Mucosa of rectum (tissue), 2 donors: ENCODE data around the gene MRC2.
"Not testable (repeated sequence)": the region's sequence is repeated elsewhere in the genome, so short reads cannot be mapped to it uniquely, and the experiment has no call there.

Experiments
- H3K27ac ChIP-seq, 2 donors: one replicate each; pipeline ENCODE4 v1.7.0; 2013; ENCODE audit warnings: inconsistent platforms in 2 of 2, low read depth in 2 of 2, low read length in 2 of 2
- H3K27me3 ChIP-seq, 2 donors: one replicate each; pipeline ENCODE4 v1.7.0; 2013; ENCODE audit warnings: low read length in 2 of 2; ENCODE audit not compliant: control insufficient read depth in 2 of 2, insufficient read depth in 2 of 2
- H3K36me3 ChIP-seq, 2 donors: one replicate each; pipeline ENCODE4 v1.7.0; 2013; ENCODE audit warnings: low read length in 2 of 2; ENCODE audit not compliant: control insufficient read depth in 2 of 2, insufficient read depth in 2 of 2
- H3K4me1 ChIP-seq, 2 donors: one replicate each; pipeline ENCODE4 v1.7.0; 2013; ENCODE audit warnings: low read length in 2 of 2, mild to moderate bottlenecking in 1 of 2; ENCODE audit not compliant: control insufficient read depth in 2 of 2, insufficient read depth in 2 of 2
- H3K4me3 ChIP-seq, 2 donors: one replicate each; pipeline ENCODE4 v1.7.0; 2013; ENCODE audit warnings: low read length in 2 of 2
- H3K9ac ChIP-seq, 2 donors: one replicate each; pipeline ENCODE4 v1.7.0; 2013; ENCODE audit warnings: low read length in 2 of 2, low read depth in 1 of 2, mild to moderate bottlenecking in 1 of 2
- H3K9me3 ChIP-seq, 2 donors: one replicate each; pipeline ENCODE4 v1.7.0; 2013; ENCODE audit warnings: low read length in 2 of 2; ENCODE audit not compliant: control insufficient read depth in 2 of 2
- donor health status: healthy.
- donor health status: Normal muscosa, but diverticular disease.

Gene MRC2

GRCh38 chr17:62627219-62627903 is at the start of gene MRC2:
Gene MRC2, plus strand, starts transcription at chr17:62627670. Its CDS starts 133 bp downstream, at chr17:62627803.
- H3K9ac ChIP-seq = peak within 1 kb of the TSS in 1 of 2 donors; percentile 5
- peak within 1 kb of the TSS; percentile 57 to 63 for H3K4me3 ChIP-seq
- no peaks in the 10 kb centered on the region for H3K36me3 ChIP-seq
- peaks cover 0 to 8% of the 10 kb centered on the region in 2 donors for H3K4me1 ChIP-seq
- peak within 1 kb of the TSS; percentile 51 to 65 for H3K27ac ChIP-seq
- H3K27me3 ChIP-seq = peaks cover 7 to 15% of the 10 kb centered on the region in 2 donors
- H3K9me3 ChIP-seq = no peaks in the 10 kb centered on the region

GRCh38 chr17:62578757-62579487 is 48.5 kb upstream of the MRC2 start:
- no peaks in the 10 kb centered on the region for H3K9me3 ChIP-seq
- peaks cover 17 to 43% of the 10 kb centered on the region in 2 donors for H3K36me3 ChIP-seq
- H3K4me1 ChIP-seq = no peaks in the 10 kb centered on the region
- no peak overlapping the region for H3K27ac ChIP-seq
- no peaks in the 10 kb centered on the region for H3K27me3 ChIP-seq
- H3K4me3 ChIP-seq = no peak overlapping the region
- H3K9ac ChIP-seq = no peak overlapping the region

GRCh38 chr17:62580947-62581346 is 46.5 kb upstream of the MRC2 start:
- H3K4me1 ChIP-seq = no peaks in the 10 kb centered on the region
- no peaks in the 10 kb centered on the region for H3K27me3 ChIP-seq
- H3K9ac ChIP-seq = no peak overlapping the region
- H3K27ac ChIP-seq = no peak overlapping the region
- no peaks in the 10 kb centered on the region for H3K9me3 ChIP-seq
- peaks cover 25 to 48% of the 10 kb centered on the region in 2 donors for H3K36me3 ChIP-seq
- H3K4me3 ChIP-seq = no peak overlapping the region

- H3K4me1 ChIP-seq = no peaks in the 10 kb centered on the region
- no peaks in the 10 kb centered on the region for H3K9me3 ChIP-seq
- H3K4me3 ChIP-seq = no peak overlapping the region
- H3K36me3 ChIP-seq = peaks cover 25 to 45% of the 10 kb centered on the region in 2 donors
- no peak overlapping the region for H3K27ac ChIP-seq
- no peaks in the 10 kb centered on the region for H3K27me3 ChIP-seq
- H3K9ac ChIP-seq = no peak overlapping the region
These were observed 45.7 kb upstream of the MRC2 start for GRCh38 chr17:62581764-62582163.

GRCh38 chr17:62587554-62587953 is 39.9 kb upstream of the MRC2 start:
- peaks cover 30 to 36% of the 10 kb centered on the region in 2 donors for H3K36me3 ChIP-seq
- H3K9ac ChIP-seq = no peak overlapping the region
- no peaks in the 10 kb centered on the region for H3K4me1 ChIP-seq
- no peaks in the 10 kb centered on the region for H3K9me3 ChIP-seq
- no peak overlapping the region for H3K27ac ChIP-seq
- H3K27me3 ChIP-seq = no peaks in the 10 kb centered on the region
- no peak overlapping the region for H3K4me3 ChIP-seq

- Histone ChIP-seq H3K36me3 (peaks cover 30 to 40% of the 10 kb centered on the region in 2 donors), H3K27me3 (no peaks in the 10 kb centered on the region), H3K9ac (no peak overlapping the region), H3K4me3 (no peak overlapping the region), H3K27ac (no peak overlapping the region), H3K4me1 (no peaks in the 10 kb centered on the region), H3K9me3 (no peaks in the 10 kb centered on the region)
These were observed 39.4 kb upstream of the MRC2 start for GRCh38 chr17:62588109-62588508.

- Histone ChIP-seq H3K9ac (no peak overlapping the region), H3K36me3 (peaks cover 32 to 37% of the 10 kb centered on the region in 2 donors), H3K4me3 (no peak overlapping the region), H3K9me3 (no peaks in the 10 kb centered on the region), H3K27ac (no peak overlapping the region), H3K27me3 (no peaks in the 10 kb centered on the region), H3K4me1 (no peaks in the 10 kb centered on the region)
These were observed 36.1 kb upstream of the MRC2 start for GRCh38 chr17:62591333-62591732.

- not testable (repeated sequence) for H3K27me3 ChIP-seq, H3K4me1 ChIP-seq, H3K9me3 ChIP-seq, H3K9ac ChIP-seq, H3K27ac ChIP-seq, H3K4me3 ChIP-seq
- H3K36me3 ChIP-seq = peaks cover 36 to 42% of the 10 kb centered on the region in 2 donors
These were observed 35.6 kb upstream of the MRC2 start for GRCh38 chr17:62591822-62592221.

- Histone ChIP-seq H3K4me1 (no peaks in the 10 kb centered on the region), H3K9ac (no peak overlapping the region), H3K27ac (no peak overlapping the region), H3K36me3 (peaks cover 36 to 46% of the 10 kb centered on the region in 2 donors), H3K27me3 (no peaks in the 10 kb centered on the region), H3K4me3 (no peak overlapping the region), H3K9me3 (no peaks in the 10 kb centered on the region)
These were observed 35.0 kb upstream of the MRC2 start for GRCh38 chr17:62592341-62593099.

- no peaks in the 10 kb centered on the region for H3K27me3 ChIP-seq
- H3K4me1 ChIP-seq = no peaks in the 10 kb centered on the region
- no peaks in the 10 kb centered on the region for H3K9me3 ChIP-seq
- H3K9ac ChIP-seq = no peak overlapping the region
- peaks cover 47 to 49% of the 10 kb centered on the region in 2 donors for H3K36me3 ChIP-seq
- H3K4me3 ChIP-seq = no peak overlapping the region
- no peak overlapping the region for H3K27ac ChIP-seq
These were observed 32.0 kb upstream of the MRC2 start for GRCh38 chr17:62595484-62595883.
